Measurements from ENCODE around the gene DNAI1.
A peak's percentile ranks its signal among the peaks of the same experiment; 100 is the strongest.

DNAI1 gene

DNA sequence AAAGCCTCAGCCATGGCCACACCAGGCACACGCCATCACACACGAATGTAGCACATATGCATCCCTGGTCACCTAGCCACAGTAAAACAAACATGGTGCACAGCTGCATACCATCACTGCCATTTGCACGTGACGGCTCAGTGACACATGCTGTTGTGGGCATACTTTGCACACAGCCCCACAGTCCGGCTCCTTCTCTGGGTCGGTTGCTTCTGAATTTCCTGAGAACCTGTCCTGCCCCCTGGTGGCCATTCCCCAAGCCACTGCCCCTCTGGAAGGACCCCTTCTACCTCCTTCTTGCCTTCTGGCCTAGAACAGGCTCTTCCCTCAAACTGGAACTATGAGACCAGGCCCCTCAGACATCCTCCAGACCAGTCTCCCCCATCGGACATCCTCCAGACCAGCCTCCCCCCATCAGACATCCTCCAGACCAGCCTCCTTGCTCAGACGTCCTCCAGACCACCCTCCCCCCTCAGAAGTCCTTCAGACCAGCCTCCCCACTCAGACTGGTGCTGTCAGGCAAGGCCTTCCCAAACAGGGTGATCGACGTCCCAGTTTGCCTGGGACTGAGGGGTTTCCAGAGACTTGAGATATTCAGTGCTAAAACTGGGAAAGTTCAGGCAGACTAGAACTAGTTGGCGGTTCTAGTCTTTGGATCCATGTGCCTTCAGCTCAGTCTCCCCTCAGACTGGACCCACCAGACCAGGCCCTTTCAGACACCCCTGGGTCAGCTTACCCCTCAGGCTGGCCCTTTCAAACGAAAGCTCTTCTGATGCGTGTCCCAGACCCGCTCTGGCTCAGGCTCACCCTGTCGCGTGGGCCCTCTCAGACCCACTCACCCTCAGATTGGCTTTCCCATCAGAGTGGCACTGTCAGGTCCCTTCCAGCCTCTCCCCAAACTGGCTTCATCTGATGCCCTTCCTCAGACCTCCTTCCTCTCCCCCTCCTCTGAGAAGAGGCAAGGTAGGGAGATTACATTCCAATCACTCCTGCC is 88.5 kb downstream of the DNAI1 start:
- peak; percentile 24 to 29 for DNase-seq

GRCh38 chr9:34547960-34548611 is 89.5 kb downstream of the DNAI1 start:
- peak in 1 of 2 donors; percentile 16 for DNase-seq

- DNase-seq = no peak
These were observed 90.8 kb downstream of the DNAI1 start for GRCh38 chr9:34549407-34549732.

DNA sequence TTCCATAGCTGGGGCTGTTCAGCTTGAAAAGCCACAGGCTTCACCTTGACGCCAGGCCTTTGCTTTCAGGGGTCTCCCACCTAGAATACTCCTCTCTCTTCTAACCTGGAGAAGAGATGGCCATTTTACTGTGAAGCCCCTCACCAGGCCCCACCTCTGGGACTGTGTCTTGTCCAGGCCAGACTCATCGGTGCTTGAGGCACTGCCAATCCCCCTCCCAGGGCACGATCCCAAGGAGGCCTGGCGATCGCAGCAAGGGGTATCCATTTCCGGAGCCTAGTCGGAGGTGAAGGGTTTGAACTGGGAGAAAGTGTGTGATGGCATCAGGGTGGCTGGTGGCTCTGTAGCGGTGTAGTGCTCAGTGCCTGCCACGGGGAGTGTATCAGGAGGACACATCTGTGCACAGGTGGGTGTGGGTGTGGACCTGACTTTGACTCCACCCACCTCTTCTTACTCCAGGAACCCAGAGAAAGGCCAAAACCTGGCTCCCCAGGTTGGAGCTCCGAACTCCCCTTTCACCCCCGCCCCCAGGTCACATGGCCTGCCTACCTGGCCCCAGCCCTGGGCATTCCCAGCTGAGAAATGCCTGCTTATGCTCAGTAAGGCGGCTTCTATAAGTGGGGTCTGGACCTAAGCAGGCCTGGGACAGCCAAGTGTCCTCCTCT is 91.5 kb downstream of the DNAI1 start:
- DNase-seq = no peak

DNA sequence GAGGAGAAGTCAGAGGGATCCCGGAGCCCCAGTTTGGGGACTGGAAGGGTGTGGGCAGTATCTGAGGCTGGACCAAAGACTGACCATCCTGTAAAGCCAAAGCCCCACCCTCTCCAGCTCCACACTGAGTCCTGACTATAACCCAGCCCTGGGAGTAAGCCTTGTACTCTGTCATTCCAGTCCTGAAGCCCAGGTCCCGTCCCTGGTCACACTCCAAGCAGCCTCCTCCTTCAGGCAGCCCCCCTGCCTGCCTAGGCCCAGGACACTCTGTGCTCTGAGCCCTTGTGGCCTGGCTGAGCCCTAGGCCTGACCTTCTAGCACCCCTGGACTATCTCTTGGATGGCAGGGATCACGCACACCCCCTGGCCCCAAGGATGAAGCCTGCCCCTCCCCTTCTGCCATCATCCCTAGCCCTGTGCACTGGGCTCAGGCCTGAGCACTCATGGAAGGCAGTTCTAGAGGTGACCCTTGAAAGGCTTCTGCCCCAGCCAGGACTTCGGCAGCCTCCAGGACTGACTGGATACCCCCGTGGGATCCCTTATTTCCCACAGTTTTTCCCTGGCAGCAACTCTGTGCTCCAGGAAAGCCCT is 92.2 kb downstream of the DNAI1 start:
- no peak for DNase-seq

GRCh38 chr9:34551751-34552605 is 93.4 kb downstream of the DNAI1 start:
- DNase-seq = no peak

DNA sequence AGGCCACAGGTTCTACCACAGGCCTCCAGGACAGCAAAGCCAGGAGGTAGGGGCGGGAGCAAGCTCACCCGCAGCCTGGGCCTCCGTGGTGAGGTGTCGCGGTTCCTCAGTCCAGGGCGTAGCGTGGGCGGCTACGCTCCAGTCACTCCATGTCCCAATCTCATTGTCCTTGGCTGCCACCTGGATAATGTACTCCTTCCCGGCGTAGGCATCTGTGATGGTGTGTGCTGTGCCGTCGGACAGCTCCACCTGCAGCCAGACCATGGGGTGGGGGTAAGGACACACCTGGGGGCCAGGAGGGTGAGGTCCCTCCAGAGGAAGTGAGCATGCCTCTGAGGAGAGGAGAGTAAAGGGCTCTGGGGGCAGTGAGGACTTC is 94.0 kb downstream of the DNAI1 start:
- no peak for DNase-seq

DNA sequence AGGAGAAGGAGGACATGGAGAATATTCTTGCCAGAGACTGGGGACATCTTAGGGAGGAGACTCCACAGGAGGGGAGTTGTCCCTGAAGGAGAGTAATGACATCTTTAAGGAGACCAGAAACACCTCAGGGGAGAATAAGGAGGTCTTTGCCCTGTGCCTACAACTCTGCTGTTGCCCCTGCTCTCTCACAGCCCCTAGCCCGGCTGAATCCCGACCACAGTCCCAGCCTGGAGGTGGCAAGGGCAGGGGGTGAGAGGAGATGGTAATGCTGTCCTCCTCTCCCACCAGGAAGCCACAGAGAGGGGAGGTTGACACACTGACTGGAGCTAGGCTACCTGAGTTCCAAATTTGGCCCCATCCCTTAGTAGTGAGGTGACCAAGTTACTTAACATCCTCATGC is 94.4 kb downstream of the DNAI1 start:
- DNase-seq = no peak

DNA sequence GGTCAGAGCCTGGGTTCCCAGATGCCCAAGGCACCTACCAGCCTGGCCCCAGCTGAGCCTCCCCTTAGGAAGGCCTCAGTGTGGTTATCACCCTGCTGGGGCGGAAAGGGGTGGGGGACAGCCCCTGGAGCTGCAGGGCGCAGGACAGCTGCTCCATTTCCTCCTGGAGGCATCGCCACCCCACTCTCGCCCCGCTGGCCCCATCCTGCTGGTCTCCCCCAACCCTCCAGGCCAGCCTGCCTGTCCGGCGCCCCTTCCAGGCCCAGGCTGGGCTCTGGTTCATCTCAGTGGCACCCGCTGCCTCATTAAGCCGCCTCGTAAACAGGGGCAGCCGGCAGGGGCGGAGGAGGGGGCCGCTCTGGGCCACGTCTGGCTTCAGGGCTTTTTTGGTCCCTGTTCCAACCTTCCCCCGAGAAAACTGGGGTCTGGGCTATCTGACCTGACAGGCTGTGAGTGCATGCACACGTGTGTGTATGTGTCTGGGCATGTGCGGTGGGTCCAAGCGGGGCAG is 95.0 kb downstream of the DNAI1 start:
- no peak for DNase-seq

- no peak for DNase-seq
These were observed 95.8 kb downstream of the DNAI1 start for GRCh38 chr9:34554211-34555001.

DNA sequence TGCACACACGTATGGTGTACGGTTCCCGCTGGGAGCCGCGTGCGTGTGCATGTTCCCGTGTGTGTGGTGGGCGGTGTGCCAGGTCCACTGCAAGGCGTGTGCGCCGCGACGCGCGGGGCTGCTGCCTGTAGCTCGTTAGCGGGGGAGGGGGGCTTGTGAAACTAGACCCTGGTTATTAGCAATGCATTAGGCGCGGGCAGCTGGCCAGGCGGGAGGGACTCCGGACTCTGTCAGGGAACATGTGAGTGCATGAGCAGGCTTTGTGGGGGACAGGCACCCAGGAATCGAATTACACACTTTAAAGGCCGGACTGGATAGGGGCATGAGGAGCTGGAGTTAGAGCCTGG is 96.4 kb downstream of the DNAI1 start:
- no peak for DNase-seq

DNA sequence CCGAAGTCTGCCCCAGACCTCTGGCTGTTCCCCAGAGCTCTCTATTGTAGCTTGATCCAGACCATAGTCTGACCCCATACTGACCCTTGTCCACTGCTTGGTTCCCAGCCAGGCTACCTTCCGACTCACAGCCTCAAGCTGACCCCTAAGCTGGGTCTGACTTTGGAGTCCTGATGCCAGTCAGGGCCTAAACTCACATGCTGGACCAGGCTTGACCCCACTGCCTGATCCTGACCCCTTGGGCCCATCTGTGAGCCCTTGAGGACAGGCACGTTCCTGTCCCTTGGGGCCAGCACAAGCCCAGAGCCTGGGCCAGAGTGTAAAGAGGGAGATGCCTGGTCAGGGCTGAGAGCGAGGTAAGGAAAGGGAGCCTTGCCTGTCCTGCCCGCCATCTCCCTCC is 96.9 kb downstream of the DNAI1 start:
- no peak for DNase-seq

DNA sequence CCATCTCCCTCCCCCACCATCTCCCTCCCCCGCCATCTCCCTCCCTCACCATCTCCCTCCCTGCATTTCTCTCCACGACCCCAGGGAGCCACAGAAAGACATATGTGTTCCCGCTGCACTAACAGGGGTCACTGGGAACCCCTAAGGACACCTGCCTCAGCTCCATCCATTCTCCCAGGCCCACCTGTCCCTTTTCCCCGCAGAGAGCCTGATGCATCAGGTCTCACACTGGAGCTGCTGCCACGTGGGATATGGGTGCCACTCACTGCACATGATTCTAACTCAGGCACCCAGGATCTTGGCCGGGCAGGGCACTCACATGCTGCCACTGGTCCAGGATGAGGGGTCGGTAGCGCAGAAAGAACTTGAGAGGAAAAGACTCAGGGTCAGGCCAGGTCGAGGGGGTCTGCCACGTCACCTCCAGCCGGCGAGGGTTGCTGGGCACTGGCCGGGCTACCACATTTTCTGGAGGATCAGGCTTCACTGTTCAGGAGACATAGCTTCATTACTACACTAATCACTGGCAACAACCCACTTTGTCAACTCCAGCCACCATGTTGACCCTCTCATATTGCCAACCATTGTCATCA is 97.4 kb downstream of the DNAI1 start:
- no peak for DNase-seq

DNA sequence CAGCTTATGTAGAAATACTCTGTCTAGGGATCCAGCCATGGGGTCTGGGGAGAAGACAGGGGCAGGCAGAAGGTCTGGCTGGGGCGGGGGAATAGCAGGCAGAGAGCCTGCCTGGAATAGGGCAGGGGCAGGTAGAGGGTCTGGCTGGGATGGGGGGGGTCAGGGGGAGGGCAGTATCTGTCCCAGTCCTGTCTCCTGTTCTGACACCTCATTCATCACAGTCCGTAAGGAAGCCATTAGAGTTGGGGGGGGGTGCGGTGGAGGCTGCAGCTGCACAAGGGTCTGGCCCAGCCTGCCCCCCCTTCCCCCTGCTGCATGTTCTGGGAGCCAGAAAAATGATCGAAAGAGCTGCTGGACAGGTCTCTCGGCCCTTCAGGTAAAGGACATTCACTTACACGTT is 98.3 kb downstream of the DNAI1 start:
- no peak for DNase-seq

DNA sequence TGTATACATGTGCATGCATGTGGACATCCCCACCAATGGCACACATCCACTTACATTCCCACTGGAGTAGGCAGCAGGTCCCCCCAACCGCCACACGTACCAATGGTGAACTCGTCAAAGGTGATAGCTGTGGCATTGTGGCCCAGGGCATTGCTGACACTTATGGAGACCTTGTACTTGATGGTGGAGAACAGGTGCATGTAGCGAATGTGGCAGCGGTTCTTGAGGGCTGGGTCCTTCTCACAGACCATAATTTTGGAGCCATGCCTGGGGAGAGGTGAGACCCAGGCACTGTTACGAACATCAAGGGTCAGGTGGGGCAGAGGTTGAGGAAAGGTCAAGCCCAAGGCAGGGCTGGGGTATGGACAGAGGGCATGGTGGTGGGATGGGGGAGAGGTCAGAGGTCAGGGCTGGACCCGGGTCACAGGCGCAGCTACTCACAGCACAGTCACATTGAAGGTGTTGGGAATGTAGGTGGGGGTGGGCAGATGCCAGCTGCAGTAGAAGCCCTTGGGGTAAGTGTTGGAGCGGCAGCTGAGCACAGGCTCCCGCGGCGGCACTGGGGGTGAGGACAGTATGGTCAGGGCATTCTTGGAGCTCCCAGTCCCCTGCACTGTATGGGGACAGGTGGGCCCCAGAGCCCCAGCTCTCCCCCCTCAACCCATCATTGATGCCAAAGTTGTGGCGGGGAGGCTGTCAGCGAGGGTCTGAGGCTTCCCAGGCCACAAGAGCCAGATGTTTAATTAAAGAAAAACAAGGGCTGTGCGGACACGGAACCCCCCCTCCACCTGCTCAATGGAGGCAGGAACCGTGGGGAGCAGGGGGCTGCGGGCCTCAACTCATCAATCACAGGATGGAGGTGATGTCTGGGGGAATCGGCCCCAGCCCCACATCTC is 99.1 kb downstream of the DNAI1 start:
- no peak for DNase-seq

GRCh38 chr9:34558364-34558763 is 99.8 kb downstream of the DNAI1 start:
- DNase-seq = no peak

DNA sequence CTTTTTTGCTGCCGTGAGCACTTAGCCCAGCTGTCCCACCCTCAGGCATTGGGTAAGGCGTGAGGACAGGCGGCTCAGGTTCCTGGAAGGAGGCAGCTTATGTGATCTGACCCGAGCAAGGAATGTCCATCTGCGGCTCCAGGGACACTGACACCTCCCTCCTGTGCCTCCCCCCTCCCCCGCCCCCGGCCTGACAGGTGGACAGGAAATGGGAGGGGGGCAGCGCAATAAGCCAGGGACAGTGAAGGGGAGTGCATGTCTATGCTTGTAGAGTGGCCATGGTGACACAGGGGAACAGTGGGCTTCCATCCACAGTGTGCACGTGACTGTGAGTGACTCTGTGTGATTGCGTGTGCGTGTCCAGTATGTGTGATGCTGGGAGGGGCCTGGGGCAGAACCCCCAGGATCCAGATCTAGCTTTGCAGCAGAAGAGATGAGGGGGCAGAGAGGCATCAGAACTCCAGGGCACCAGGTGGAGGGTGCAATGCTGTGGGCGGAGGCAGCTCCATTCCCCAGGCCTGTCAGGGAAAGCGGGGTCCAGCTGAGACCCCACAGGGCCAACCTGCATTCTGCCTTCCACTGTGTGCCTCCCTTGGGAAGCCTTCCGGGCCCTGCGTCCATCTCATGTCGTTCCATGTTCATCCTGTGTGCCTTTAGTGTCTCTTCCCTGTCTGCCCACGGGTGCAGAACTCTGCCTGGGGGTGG is 100.5 kb downstream of the DNAI1 start:
- no peak for DNase-seq

DNA sequence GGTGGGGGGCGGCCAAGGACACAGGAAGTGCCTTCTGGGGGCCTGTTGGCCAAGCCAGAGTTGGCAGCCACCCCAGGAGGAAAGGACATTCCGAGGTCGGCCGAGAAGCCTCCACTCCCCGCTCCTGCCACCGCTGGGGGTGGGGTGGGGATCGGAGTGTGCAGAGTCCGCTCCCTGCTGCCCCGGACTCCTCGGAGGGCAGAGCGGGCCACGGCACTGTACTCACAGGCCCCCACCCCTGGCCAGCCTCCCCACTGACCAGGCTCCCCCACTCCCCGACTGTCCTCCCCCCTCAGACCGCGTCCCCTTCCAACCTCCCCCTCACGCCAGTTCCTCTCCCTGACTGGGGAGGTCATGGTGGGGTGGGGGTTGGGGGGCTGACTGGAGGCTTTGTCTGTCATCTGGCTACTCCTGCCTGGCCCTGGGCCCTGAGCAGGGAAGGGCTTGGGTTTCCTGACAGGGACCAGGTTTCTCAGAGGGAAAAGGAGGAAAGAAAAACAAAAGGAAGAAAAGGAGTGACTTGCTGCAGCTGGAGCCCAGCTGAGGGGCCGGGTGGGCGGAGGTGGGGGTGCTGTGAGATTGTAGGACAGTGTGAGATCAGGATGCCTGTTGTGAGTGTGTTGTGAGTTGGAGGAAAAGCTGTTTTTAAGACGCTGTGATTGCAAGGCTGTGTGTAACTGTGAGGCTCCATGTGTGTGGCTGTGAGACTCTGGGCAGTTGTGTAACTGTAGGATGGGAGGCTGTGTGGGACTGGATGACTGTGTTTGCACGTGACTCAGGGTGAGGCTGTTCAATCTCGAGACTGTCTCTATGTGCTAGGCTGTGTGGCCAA is 101.2 kb downstream of the DNAI1 start:
- DNase-seq = no peak
